Spleen (tissue), 11 donors: ENCODE data around the gene HOXC5. TPM values are rescaled to one million over a fixed set of nuclear protein-coding genes. Genes with fewer than 3 reads are reported as not detected.
A peak's percentile ranks its signal among the peaks of the same experiment; 100 is the strongest.

Experiments used
- DNase-seq: peaks from one replicate; pipeline ENCODE4 v3.0.0-alpha.2; 2020
- H3K27ac ChIP-seq, 8 donors: fragments of 200-600 bp; sonication (generic) in 7 of 8; 1 replicate in 4 of 8; 2 replicates in 4 of 8; pipeline versions ENCODE4 v1.5.0 to v1.8.0; 2016 to 2021; ENCODE audit warnings: inconsistent platforms in 4 of 8, mild to moderate bottlenecking in 4 of 8, moderate library complexity in 1 of 8
- H3K27me3 ChIP-seq, 7 donors: fragments of 200-600 bp; sonication (generic) in 6 of 7; replicated peaks in 1 of 7; 1 replicate in 4 of 7; 2 replicates in 3 of 7; pipeline versions ENCODE4 v1.5.0 to v1.8.0; 2016 to 2021; ENCODE audit warnings: inconsistent platforms in 3 of 7, mild to moderate bottlenecking in 1 of 7
- H3K36me3 ChIP-seq, 6 donors: fragments of 200-600 bp; sonication (generic) in 5 of 6; 1 replicate in 4 of 6; 2 replicates in 2 of 6; pipeline versions ENCODE4 v1.5.0 to v1.8.0; 2016 to 2021; ENCODE audit warnings: inconsistent platforms in 2 of 6
- H3K4me1 ChIP-seq, 6 donors: fragments of 200-600 bp; sonication (generic) in 5 of 6; 1 replicate in 3 of 6; 2 replicates in 3 of 6; pipeline versions ENCODE4 v1.5.0 to v1.8.0; 2016 to 2021; ENCODE audit warnings: inconsistent platforms in 3 of 6
- H3K4me3 ChIP-seq, 8 donors: fragments of 200-600 bp; sonication (generic) in 7 of 8; 1 replicate in 4 of 8; 2 replicates in 4 of 8; pipeline versions ENCODE4 v1.5.0 to v1.8.0; 2016 to 2021; ENCODE audit warnings: inconsistent platforms in 4 of 8, mild to moderate bottlenecking in 4 of 8, moderate library complexity in 2 of 8
- H3K9me3 ChIP-seq, 8 donors: fragments of 200-600 bp; sonication (generic) in 7 of 8; 1 replicate in 4 of 8; 2 replicates in 4 of 8; pipeline versions ENCODE4 v1.5.0 to v1.8.0; 2016 to 2021; ENCODE audit warnings: inconsistent platforms in 4 of 8
- CTCF ChIP-seq, 11 experiments: fragments of 200-600 bp in 7 of 11; fragments of 450-650 bp in 4 of 11; sonication (generic) in 4 of 11; IDR thresholded peaks in 8 of 11; conservative IDR thresholded peaks in 3 of 11; 1 replicate in 7 of 11; 2 replicates in 4 of 11; pipeline versions ENCODE4 v1.4.0 to v1.8.0; 2016 to 2021; ENCODE audit warnings: antibody characterized with exemption in 11 of 11, inconsistent platforms in 4 of 11, mild to moderate bottlenecking in 1 of 11
- POLR2A ChIP-seq, 3 donors: fragments of 450-650 bp; IDR thresholded peaks; one replicate each; pipeline ENCODE4 v1.5.1; 2017; ENCODE audit warnings: antibody characterized with exemption in 3 of 3, mild to moderate bottlenecking in 1 of 3
- POLR2AphosphoS5 ChIP-seq, 3 donors: sonication (generic); formaldehyde crosslinking; IDR thresholded peaks; one replicate each; pipeline ENCODE4 v1.5.1; 2017; ENCODE audit warnings: antibody characterized with exemption in 3 of 3
- WGBS, 5 donors: extraction: QIAGEN DNeasy Blood & Tissue Kit in 3 of 5; methylation state at CpG; one replicate each; pipeline versions ENCODE4 v1.1.5 to v1.1.7; 2013 to 2018; 5-methylcytosine and 5-hydroxymethylcytosine counted together
- intact Hi-C: fragments of 100-400 bp; cut with DNase I; formaldehyde crosslinking; loops from one replicate; pipeline ENCODE4 v1.15.0; 2023; ENCODE audit warnings: low total_unique reads
- polyA plus RNA-seq, 3 donors: library from polyadenylated mRNA; stranded (reverse); fragments of 200-250 nt; gene quantifications; one replicate each; pipeline ENCODE4 v1.2.1, GENCODE V29; 2013
- total RNA-seq, 7 donors: library from RNA; depleted of rRNA in 3 of 7; stranded (reverse); fragments of >200 nt in 3 of 7; fragmentation: NEBNext Ultra II Directional in 4 of 7; extraction: Animal tissue kit (Norgen Biotek cat#: 25700) in 4 of 7; gene quantifications; one replicate each; pipeline versions ENCODE4 v1.1.0 to v1.2.1, GENCODE V29; 2016 to 2021
- donor health status: healthy with polysubstance abuse.
- donor health status: DM: no; HTN: no; CAD: no; lungs with moderate emphysema.
- donor health status: DM: no; HTN: no; CAD: no.
- donor health status: Bipolar disorder and iron deficiency.
- donor health status: healthy.
- donor health status: DM: no; HTN: no; CAD: no.
- donor health status: DM: yes; HTN: yes; CAD: no.

HOXC5 gene
- total and polyA plus RNA-seq, 10 donors: 0.06 TPM; not detected in 9

DNA sequence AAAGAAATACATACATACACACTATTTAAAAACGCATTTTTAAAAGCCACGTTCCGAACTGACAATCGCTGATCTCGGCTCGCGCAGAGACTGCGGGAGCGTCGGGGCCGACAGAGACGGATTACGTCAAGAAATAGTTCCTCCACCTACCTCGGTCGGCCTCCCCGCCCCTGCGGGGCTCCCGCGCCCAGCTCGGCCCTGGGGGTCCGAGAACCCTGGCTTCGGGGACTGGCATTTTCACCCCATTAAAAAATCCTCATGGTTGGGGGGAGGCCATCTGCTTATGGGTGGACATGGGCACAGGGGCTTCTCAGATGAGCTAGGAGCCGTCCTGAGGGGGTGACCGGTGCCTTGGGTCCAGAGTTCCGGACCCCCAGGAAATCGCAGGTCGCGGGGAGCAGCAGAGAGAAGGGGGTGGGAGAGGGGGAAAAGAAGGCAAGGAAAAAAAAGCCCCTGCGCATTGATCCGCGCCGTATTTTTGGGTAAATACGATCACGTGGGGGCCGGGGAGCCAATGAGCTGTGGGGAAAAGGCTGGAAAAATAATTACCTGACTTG is 33.2 kb upstream of the HOXC5 start:
- H3K4me3 ChIP-seq: peak overlapping the region in 2 of 8 donors; percentile 25 to 53
- no peak for TF ChIP-seq POLR2A (IDR thresholded peaks at IDR 0.05)
- TF ChIP-seq CTCF (IDR thresholded peaks at IDR 0.05 in 8 of 11, conservative IDR thresholded peaks at IDR 0.05 in 3 of 11): no peak
- TF ChIP-seq POLR2AphosphoS5 (IDR thresholded peaks at IDR 0.05): no peak
- intact Hi-C loops: loop anchor here (5.0 kb wide), 1 partner anchor 203 kb away; no protein-coding TSS in a partner anchor
- H3K4me1 ChIP-seq: peaks cover 18 to 48% (median 39%) of the 10 kb centered on the region in 6 donors
- no peaks in the 10 kb centered on the region for H3K9me3 ChIP-seq
- 4 to 7% (median 4%) methylated on average over 35 of the region's 35 CpGs for WGBS, 5 donors
- no peak for DNase-seq
- H3K27me3 ChIP-seq: peaks cover 18 to 100% (median 100%) of the 10 kb centered on the region in 7 donors
- H3K27ac ChIP-seq: no peak overlapping the region
- no peaks in the 10 kb centered on the region for H3K36me3 ChIP-seq

GRCh38 chr12:54000116-54001114 is 32.4 kb upstream of the HOXC5 start, which contains the start of gene HOXC9:
Gene HOXC9 (plus strand): TSS chr12:54000161. CDS start chr12:54000189, 28 bp downstream.
- 5 to 8% (median 6%) methylated on average over 40 to 87 of the region's 87 CpGs for WGBS, 5 donors
- Histone ChIP-seq H3K4me1 (peaks cover 10 to 48% (median 31%) of the 10 kb centered on the region in 6 donors), H3K9me3 (no peaks in the 10 kb centered on the region), H3K27me3 (peaks cover 16 to 100% (median 100%) of the 10 kb centered on the region in 7 donors), H3K36me3 (no peaks in the 10 kb centered on the region), H3K27ac (no peak within 1 kb of the TSS), H3K4me3 (peak within 1 kb of the TSS in 5 of 8 donors; percentile 13 to 53 (median 15))
- no peak for DNase-seq
- intact Hi-C loops: loop anchor here (5.0 kb wide), 1 partner anchor 202 kb away; no protein-coding TSS in a partner anchor
- TF ChIP-seq POLR2A (IDR thresholded peaks at IDR 0.05) (no peak), CTCF (IDR thresholded peaks at IDR 0.05 in 8 of 11, conservative IDR thresholded peaks at IDR 0.05 in 3 of 11) (no peak), POLR2AphosphoS5 (IDR thresholded peaks at IDR 0.05) (no peak)

- peaks cover 6 to 48% (median 30%) of the 10 kb centered on the region in 6 donors for H3K4me1 ChIP-seq
- peak; percentile 24 for DNase-seq
- WGBS, 5 donors: 23 to 30% (median 26%) methylated on average over 8 of the region's 8 CpGs
- H3K36me3 ChIP-seq: no peaks in the 10 kb centered on the region
- peaks cover 13 to 100% (median 98%) of the 10 kb centered on the region in 7 donors for H3K27me3 ChIP-seq
- intact Hi-C loops: loop anchor here (5.0 kb wide), 1 partner anchor 201 kb away; no protein-coding TSS in a partner anchor
- no peak overlapping the region for H3K27ac ChIP-seq
- TF ChIP-seq CTCF (IDR thresholded peaks at IDR 0.05 in 8 of 11, conservative IDR thresholded peaks at IDR 0.05 in 3 of 11) (no peak), POLR2A (IDR thresholded peaks at IDR 0.05) (no peak), POLR2AphosphoS5 (IDR thresholded peaks at IDR 0.05) (no peak)
- H3K4me3 ChIP-seq: no peak overlapping the region
- no peaks in the 10 kb centered on the region for H3K9me3 ChIP-seq
Observed at GRCh38 chr12:54001283-54002187, 31.3 kb upstream of the HOXC5 start.
